Epithelial cell of esophagus (primary cell): ENCODE results near the gene CHST14.

Source experiments
- DNase-seq: peaks from one replicate; pipeline ENCODE4 v3.0.0; 2010; ENCODE audit warnings: low read depth
- H3K4me3 ChIP-seq: 2 replicates; pipeline ENCODE4 v1.5.1; 2011; ENCODE audit warnings: mild to moderate bottlenecking, low read length, control low read depth
- TF ChIP-seq, protein P1 (sequence below): IDR thresholded peaks from 2 replicates; pipeline ENCODE4 v1.5.1; 2011; ENCODE audit warnings: low read depth, mild to moderate bottlenecking, low read length, control low read depth, inconsistent platforms; ENCODE audit not compliant: insufficient read depth; ENCODE audit errors: missing control alignments

The CHST14 gene

DNA sequence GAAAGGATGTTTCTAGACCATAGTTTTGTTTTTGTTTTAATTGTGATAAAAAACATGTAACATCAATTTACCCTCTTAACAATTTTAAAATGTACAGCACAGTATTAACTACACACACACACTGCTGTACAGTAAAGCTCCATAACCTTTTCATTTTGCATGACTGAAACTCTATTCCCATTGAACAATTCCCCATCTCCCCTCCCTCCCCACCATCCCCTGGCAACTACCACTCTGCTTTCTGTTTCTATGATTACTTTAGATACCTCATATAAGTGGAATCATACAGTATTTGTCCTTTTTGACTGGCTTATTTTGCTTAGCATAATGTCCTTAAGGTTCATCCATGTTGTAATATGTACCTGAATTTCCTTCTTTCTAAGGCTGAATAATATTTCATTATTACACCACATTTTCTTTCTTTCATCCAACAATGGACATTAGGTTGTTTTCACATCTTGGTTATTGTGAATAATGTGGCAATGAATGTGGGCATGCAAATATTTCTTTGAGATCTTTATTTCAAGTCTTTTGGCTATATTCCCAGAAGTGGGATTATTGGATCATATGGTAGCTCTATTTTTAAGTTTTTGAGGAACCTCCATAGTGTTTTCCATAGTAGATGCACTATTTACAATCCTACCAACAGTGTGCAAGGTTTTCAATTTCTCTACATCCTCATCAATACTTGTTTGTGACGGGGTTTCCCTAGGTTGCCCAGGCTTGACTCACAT, 10.7 kb downstream of the CHST14 start:
- TF ChIP-seq, protein P1, sequence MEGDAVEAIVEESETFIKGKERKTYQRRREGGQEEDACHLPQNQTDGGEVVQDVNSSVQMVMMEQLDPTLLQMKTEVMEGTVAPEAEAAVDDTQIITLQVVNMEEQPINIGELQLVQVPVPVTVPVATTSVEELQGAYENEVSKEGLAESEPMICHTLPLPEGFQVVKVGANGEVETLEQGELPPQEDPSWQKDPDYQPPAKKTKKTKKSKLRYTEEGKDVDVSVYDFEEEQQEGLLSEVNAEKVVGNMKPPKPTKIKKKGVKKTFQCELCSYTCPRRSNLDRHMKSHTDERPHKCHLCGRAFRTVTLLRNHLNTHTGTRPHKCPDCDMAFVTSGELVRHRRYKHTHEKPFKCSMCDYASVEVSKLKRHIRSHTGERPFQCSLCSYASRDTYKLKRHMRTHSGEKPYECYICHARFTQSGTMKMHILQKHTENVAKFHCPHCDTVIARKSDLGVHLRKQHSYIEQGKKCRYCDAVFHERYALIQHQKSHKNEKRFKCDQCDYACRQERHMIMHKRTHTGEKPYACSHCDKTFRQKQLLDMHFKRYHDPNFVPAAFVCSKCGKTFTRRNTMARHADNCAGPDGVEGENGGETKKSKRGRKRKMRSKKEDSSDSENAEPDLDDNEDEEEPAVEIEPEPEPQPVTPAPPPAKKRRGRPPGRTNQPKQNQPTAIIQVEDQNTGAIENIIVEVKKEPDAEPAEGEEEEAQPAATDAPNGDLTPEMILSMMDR: no peak
- no peak for DNase-seq
- H3K4me3 ChIP-seq: no peak overlapping the region

DNA sequence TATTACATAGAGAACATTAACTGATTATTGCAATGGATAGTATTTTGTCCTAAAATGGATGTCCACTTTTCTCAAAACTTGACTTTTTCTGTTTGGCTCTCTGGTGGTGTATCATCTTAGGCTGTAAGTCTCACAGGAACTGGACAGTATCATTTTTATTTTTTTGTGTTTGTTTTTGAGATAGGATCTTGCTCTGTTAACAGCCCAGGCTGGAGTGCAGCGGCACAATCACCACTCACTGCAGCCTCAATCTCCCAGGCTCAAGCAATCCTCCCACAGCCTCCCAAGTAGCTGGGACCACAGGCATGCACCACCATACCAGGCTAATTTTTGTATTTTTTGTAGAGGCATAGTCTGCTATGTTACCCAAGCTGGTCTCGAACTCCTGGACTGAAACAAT, 13.1 kb downstream of the CHST14 start:
- TF ChIP-seq, protein P1: no peak
- H3K4me3 ChIP-seq: no peak overlapping the region
- DNase-seq: no peak

DNA sequence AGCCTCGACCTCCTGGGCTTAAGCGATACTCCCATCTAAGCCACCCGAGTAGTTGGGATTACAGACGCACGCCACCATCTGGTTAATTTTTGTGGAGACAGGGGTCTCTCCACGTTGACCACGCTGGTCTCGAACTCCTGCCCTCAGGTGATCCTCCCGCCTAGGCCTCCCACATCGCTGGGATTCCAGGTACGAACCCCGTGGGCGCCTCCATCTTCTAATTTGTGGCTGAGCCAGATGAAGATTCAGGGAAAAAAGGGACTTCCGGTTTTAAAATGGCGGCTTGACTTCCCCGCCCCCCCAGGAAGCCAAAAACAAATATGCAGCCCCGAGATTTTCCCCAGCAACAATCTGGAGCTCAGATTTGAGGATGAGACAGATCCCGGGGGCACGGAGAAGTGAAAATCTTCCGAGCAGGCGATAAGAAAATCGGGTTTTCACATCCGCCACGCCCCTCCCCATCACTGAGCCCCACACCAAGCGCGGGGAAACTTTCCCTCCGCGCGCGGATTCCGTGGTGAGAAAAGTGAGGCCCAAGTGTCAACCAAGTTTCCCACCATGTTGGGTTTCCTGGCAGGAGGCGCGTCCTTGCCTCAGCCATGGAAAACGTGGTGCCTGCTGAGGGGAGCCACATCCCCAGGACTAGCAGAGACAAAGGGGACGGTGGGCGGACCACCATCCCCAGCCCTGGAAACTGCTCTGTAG, 15.4 kb downstream of the CHST14 start:
- no peak overlapping the region for H3K4me3 ChIP-seq
- no peak for DNase-seq
- TF ChIP-seq, protein P1: no peak

DNA sequence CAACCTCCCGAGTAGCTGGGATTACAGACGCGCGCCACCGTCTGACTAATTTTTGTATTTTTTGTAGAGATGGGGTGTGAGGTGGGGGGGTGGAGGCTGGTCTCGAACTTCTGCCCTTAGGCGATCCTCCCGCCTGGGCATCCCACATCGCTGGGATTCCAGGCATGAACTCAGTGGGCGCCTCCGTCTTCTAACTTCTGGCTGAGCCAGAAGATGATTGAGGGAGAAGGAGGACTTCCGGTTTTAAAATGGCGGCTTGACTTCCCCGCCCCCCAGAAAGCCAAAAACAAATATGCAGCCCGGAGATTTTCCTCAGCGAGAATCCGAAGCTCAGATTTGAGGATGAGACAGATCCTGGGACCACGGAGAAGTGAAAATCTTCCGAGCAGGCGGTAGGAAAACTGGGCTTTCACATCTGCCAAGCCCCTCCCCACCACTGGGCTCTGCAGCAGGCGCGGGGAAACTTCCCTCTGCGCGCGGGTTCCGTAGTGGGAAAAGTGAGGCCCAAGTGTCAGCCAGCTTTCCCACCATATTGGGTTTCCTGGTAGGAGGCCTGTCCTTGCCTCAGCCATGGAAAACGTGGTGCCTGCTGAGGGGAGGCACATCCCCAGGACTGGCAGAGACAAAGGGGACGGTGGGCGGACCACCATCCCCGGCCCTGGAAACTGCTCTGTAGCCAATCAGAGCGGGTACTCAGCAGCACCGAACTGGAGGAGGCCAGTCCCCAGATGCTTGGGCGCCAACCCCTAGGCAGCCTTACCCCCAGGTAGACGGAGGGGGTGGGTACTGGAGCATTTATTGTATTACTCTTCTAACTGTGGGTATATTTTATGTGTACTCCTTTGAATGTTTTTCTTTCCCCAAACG, 17.3 kb downstream of the CHST14 start:
- no peak for DNase-seq
- TF ChIP-seq, protein P1: no peak
- no peak overlapping the region for H3K4me3 ChIP-seq

DNA sequence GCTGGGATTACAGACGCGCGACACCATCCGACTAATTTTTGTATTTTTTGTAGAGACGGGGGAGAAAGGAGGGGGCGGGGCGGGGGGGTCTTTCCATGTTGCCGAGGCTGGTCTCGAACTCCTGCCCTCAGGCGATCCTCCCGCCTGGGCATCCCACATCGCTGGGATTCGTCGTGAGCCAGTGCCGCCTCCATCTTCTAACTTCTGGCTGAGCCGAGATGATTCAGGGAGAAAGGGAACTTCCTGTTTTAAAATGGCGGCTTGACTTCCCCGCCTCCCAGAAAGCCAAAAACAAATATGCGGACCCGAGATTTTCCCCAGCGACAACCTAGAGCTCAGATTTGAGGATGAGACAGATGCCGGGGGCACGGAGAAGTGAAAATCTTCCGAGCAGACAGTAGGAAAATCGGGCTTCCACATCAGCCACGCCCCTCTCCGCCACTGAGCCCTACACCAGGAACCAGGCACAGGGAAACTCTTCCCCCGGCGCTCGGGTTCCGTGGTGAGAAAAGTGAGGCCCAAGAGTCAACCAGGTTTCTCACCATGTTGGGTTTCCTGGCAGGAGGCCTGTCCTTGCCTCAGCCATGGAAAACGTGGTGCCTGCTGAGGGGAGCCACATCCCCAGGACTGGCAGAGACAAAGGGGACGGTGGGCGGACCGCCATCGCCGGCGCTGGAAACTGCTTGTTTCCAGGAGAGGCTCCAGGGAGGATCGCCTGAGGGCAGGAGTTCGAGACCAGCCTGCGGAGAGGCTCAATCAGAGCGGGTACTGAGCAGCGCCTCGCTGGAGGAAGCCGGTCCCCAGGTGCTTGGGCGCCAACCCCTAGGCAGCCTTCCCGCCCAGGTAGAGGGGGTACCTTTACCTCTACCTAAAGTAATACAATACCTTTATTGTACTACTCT, 18.7 kb downstream of the CHST14 start:
- TF ChIP-seq, protein P1: no peak
- H3K4me3 ChIP-seq: peak overlapping the region; percentile 7
- no peak for DNase-seq
